HG03571 (cell line): ENCODE results near the gene DIO3.

Experiments
- ATAC-seq: cut with Tn5 transposase; IDR thresholded peaks from one replicate; pipeline ENCODE4 v1.9.1; 2021; ENCODE audit not compliant: unreplicated experiment

The DIO3 gene

DNA sequence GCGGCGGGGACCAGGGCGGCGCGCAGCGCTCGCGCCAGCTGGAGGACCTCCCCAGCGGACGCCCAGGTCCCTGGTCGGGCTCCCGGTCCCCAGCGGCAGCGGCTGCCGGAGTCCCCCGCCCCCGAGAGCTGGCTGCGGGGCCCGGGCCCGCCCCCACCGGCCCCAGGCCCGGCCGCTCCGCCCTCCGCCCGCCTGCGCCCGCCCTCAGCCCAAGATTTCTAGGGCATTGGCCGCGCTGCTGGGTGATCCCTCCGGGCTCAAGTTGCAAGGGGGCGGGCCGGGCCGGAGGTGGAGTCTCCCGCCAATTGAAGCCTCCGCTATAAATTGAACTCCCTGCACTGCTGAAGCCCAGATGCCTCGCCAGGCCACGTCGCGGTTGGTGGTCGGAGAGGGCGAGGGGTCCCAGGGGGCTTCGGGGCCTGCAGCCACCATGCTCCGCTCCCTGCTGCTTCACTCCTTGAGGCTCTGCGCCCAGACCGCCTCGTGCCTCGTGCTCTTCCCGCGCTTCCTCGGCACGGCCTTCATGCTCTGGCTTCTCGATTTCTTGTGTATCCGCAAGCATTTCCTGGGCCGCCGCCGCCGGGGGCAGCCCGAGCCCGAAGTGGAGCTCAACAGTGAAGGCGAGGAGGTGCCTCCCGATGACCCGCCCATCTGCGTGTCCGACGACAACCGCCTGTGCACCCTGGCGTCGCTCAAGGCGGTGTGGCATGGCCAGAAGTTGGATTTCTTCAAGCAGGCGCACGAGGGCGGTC lies at the start of gene DIO3:
Gene DIO3, plus strand, starts transcription at position 351 of the 752 bp plus-strand sequence.
- no peak for ATAC-seq

DNA sequence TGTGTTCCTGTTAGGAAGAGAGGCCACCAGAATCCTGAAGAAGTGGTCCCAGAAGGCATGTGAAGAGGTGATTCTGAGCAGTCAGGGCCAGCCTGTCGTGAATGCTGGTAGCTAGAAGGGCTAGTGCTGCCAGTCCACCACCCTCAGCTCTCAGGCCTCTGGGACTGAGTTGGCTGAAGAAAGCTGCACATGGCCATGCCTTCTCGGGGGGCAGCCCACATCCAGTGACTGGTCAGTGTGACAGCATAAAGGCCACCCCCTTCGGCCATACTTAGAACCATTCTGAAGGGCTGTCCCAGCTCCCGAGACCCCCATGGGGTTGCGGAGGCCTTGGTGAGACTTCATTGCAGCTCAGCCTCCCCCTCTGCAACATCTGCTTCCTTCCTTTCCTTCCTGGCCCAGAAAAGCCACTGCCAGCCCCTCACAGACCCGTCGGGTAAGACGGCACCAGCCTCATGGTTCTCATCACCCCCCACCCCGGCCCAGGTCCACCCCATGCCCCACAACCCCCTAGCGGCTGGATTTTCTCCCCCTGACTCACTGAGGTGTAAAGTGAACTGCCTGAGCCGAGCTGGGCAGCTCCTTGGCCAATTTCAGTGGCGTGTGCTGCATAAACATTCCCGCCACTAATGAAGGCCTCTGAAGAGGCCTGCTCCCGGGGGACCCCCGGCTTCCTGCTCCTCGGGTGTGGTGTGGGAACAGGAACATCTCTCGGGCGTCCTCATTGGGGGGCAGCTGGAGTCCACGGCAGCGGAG lies 49.5 kb upstream of the DIO3 start:
- no peak for ATAC-seq

DNA sequence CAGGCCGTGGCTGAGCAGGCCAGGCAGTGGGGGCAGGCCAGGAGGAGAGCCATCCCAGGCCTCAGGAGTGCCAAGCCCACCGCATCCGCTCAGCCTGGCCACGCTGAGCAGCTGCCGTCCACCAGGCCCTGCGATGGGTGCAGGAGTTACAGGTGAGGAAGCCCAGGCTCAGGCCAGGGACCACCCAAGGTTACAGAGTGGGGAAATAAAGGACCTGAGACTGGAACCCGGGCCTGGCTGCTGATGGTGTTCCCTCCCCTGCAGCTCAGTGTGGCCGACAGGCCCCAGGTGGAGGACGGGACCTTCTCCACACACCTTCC lies 49.0 kb upstream of the DIO3 start:
- no peak for ATAC-seq

DNA sequence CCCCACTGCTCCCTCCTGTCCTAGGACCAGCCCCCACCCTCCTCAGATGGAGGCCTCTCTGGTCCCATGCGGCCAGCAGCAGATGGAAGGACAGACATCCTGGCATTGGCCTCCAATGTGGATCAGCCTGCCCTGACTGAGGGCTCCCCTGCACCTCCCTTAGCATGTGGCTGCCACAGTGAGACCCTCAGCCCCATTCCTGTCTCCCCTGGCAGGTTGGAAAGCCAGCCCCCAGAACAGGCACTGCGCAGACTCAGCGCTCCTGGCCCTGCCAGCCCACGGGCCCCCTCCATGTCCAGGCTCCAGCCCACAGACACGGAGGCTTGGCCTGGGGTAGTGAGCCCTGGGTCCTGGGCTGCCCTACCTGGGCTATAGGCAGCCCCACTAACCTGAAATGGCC lies 47.2 kb upstream of the DIO3 start:
- no peak for ATAC-seq

DNA sequence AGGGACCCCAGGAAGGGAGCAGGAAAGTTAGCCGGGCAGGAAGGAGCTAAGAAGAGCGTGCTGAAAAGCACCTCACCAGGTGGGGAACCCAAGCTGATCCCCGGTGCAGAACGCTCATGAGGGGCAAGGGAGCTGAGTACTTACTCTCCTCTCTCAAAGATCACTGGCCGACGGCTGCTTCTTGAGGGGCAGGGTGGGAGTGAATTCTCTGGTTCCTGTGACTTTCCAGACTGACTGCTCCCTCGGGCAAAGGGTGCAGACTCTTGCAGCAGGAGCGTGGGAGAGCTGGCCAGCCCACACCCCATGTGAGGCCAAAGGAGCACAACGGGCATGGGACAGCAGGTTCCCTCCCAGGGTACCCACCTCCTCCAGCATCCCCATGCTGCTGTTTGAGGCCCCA lies 44.9 kb upstream of the DIO3 start:
- ATAC-seq = no peak

DNA sequence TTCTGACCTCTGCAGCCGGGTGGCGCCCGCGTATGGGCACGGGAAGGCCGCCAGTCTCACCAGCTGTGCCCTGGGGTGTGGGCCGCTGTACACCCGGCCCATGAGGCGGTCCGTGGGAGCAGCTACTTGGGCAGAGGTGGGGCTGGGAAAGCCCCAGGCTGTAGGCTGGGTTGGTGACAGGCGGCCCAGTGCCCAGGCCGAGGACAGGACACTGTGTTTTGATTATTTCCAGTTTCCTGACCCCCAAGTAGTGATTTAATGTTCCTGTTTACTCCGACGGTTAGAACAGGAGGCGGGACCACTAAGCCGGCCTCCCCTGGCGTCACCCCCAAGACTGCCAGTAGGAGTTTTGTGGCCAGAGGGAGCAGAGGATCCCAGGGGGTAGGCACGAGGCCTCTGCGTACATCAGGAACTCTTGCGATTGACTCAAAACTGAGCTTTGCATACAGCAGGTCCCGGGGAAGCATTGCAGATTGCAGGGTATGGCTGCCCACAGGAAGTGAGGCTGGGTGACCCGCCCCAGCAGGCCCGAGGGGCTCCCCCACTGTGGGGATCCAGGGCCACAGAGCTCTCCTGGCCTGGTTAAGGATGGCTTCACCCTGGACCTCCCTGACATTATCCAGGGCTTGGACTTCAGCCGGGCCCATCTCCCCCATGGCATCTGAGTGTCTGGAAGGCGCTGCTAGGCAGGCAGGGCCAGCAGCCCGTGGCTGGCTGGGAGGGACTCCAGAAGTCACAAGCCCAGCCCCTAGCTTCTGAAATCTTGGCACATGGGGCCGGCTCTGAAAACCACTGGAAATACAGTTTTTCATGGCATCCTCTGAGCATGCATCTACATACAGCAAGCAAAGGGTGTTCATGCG lies 42.5 kb upstream of the DIO3 start:
- no peak for ATAC-seq

DNA sequence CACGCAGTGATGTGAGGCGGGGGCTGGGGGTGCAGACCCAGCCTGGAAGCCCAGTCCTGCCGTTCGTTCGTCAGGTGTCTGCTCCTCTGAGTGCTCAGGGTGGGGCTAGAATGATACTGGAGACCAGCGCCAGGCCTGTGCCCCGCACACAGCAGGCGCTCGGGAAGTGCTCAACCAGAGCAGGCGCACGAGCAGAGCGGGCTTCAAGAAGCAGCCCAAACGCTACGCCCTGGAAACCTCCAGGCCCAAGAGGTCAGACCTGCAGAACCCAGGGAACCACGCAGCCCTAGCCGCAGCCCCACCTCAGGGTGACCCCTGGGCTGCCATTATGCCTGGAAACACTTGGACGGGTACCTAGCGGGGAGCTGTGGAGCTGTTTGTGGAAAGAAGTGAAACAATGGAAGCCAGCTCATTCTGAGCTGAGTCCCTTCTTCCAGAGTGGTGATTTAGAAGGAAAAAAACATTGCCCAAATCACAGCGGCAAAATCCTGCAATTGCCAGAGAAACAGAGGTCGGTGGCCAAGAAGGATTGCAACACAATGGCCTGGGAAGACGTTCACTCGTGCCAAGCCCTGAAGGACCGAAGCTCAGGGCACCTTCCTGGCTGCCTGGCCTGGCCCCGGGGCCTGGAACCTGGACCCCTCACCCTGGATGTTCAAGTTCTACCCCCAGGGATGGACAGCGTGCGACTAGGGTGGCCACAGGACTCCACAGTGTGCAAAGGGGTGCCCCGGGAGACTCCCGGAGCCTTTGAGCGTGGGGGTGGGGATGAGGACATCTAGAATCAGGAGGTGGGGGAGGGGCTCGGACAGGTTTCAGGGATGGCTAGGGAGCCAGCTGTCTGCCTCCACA lies 40.4 kb upstream of the DIO3 start:
- ATAC-seq = no peak

DNA sequence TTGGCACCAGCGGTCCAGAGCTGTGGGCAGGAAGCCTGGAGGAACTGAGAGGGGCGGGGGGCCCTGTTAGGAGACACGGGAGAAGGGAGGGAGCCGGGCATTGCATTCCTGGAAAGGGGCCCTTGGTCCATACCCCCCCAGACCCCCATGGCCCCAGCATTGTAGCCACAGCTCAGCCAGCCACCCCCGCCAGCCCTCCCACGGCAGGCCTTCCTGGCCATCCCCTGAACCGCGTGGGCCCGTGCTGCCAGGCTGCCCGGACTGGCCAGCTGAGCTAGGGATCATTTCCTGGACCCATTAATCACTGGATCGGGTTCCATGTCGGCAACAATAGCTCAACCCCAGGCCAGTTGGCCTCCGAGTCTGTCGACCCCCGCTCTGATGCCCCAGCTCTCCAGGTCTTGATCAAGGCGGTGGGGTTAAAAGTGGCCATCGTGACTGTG lies 39.8 kb upstream of the DIO3 start:
- ATAC-seq = no peak

DNA sequence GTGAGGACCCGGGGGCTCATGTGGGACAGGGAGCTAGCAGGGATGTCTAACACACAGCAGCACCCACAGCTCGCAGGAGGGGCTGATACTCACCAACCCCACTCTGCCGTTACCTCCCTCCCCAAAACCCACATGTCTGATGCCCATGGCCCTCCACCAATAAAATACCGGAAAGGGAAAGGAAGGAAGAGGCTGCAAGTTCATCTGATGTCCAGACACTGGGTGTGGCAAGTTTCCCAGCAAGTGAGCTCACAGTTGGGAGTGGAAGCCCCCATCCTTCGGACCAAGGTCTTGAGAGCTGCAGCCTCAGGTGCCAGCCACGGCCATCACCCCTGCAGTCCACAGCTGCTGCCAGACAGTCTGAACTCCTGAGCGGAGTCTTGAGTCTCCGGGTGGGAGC lies 39.3 kb upstream of the DIO3 start:
- ATAC-seq = no peak

DNA sequence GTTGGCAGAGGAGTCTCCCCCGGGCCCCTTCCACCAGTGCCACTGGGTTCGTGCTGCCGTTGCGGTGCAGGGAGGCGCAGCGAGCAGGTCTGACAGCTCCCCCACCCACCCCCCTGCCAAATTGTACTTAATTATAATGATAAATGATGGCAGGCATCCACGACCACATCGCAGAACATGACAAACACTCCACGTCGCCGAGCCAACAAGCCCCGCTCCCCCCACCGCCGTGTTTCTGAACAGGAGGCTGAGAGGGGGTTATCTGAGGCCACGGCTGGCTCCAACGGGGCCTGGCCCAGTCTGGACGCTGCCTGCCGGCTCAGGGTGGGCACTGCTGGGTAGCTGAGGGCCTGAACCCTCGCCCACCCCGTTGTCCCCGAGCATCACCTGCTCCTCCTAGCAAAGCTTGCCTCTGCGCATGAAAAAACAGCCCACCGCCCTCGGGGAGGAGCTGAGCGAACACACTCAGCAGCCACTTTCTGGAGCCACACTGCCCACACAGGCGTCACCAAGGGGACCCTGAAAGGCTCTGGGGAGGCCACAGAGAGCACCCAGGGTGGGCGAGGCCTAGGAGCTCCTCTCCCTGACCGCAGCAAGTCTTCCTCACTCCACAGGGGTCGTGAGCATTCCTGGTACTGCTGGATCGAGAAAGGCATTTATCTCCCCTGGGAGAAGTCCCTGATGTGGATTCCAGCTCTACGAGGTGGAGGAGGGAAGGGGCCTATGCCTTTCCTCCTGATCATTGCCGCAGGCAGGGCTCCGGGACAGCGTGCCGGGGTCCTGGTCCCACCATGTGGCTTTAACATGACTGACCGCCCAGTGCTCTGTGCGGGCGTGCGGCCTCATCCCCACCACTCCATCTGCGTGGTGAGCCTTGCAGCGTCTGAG lies 35.4 kb upstream of the DIO3 start:
- ATAC-seq = no peak

DNA sequence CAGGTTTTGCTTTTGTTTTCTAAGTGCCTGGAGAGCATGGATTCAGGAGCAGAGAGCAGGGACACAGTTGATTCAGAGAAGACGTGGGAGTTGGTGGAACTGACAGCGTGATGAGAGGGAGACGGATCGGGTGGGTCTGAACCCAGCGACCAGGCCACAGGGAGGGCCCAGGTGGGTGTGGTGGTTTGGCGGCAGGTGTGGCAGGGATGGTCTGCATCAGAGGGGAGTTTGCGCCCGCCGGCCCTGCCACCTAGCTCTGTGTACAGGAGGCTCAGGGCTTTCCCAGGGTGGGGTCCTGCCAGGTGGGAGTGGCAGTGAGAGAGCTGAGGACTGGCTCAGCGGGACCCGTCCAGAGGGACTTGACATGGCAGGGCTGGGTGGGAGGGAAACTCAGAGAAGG lies 33.3 kb upstream of the DIO3 start:
- no peak for ATAC-seq

DNA sequence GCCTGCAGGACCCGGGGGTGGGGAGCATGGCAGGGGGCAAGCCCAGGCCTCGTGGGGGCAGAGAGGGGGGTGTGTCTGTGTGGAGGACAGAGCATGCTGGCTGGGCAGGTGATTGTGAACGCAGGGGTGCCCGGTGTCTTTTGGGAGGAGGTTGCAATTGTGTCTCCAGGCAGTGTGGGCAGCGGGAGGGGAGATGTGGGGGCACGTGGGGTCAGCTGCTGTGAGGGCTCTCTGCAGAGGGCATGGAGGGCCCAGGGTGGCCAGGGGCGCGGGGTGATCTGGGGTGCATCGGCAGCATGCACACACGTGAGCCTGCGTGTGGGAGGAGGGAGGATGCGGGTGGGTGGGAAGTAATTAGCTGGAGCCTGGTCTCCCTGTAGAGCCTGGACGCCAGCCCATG lies 32.2 kb upstream of the DIO3 start:
- no peak for ATAC-seq

DNA sequence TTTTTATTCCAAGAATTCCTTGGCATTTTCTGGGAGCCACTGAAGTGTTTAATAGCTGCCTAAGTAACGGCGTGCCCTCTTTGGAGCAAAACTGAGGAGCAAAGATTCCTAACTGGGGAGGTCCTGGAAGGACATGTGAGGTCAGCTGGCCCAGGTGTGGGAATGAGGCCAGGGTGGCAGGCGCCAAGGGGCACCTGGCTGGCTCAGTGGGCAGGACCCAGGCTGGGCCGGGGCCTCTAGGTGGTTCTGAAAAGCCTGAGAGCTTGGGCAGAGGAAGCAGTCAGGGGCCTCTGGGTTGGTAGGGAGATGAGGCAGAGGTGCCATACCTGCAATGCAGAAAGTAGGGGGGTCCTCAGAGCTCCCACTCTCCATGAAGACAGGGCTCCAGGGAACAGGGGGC lies 27.1 kb upstream of the DIO3 start:
- ATAC-seq = no peak

DNA sequence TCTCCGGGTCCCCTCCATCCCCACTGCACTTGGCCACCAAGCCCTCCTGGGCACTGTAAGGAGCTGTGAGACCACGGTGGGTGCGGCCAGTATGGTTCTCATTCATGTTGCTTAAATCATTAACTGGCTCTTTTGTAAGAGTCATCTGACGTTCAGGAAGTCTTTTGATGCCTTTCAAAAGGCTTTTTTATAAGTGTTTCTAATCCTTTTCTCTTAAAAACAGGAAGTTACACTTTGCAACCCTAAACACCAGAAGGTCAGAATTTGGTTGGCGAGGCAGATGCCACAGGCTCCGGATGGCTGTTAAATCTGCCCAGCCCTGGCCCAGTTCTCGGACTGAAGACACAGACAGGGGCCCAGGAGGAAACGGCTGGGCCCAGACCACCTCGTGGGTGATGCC lies 26.1 kb upstream of the DIO3 start:
- ATAC-seq = no peak

DNA sequence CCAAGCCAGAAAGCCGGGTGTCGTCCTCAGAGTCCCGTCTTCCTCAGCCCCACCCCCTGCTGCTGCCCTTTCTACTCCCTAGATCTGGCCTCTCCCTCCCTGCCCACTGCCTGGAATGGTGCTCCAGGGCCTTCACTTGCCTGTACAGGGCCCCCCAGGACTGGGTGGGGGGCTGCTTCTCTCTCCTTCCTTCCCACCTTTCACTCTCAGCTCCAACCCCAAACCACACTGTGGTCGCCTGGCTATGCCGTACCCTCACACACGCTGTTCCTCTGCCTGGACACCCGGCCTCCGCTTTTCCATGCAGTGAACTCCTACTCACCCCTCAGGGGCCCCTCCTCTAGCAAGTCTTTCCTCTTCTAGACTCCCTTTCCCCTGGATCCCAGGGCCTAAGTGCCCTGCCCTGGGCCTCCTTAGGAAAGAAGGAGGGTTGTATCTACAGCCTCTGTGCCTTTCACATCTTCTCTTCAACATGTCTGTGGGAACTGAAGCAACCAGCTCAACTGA lies 25.5 kb upstream of the DIO3 start:
- ATAC-seq = no peak

DNA sequence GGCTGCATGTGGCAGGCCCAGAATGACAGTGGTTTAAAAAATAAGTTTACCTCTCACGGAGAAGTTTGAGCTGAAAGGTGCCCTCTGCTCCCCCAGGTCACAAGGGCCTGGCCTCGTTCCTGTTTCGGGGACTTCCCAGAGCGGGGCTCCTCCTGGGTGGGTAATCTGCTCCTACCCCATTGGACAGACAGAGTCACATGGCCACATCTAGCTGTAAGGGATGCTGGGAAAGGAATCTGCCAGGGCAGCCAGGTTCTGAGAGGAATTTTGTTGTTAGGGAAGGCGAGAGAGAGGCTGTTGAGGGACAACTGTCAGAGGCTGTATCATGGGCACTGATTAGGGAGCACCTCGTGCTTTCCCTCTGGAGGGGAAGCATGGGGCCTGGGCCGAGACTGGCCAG lies 24.0 kb upstream of the DIO3 start:
- no peak for ATAC-seq

DNA sequence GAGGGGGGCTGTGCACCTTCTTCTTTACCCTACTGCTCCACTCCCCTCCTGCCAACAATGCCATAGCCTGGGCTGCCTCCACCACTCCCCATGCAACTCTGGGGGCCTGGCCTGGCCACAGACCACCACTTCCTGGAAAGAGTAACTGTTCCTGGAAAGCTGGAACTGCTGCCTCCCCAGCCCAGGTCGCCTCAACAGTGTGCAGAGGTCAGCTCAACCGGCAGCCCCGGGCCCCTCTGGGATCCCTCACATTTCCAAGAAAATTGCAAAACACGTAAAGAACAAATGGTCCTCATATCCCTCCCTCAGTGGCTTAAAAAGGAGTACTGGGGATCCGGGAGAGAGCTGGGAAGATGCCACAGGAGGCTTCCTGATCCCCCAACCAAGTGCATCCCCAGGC lies 22.4 kb upstream of the DIO3 start:
- ATAC-seq = no peak

DNA sequence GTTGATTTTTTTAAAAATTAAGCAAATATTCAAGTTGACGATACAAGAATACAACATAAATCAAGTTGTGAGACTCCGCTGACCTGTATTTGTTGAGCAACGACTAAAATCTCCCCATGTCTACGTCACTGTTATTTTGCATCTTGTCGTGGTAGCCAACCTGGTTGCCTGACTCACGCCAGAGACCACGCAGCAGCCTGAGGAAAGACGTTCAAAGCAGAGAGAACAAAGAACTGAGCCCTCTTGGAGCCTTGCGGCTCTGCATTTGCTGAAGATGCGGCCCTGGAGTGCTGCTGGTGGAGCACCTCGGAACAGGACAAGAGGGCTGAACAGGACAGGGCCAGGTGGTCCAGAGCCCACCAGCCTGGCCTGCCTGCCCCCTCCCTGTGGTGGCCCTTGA lies 21.4 kb upstream of the DIO3 start:
- no peak for ATAC-seq
